DOHH2 (cell line): ENCODE results near the gene RUNX1.
A peak's percentile ranks its signal among the peaks of the same experiment; 100 is the strongest.

Experiments used
- EZH2phosphoT487 ChIP-seq: fragments of 200-600 bp; sonication (generic); IDR thresholded peaks from 2 replicates; pipeline ENCODE4 v1.6.1; 2017; ENCODE audit warnings: borderline replicate concordance, mild to moderate bottlenecking, antibody characterized with exemption, low read length, moderate library complexity, mixed read lengths
- TF ChIP-seq, protein P1 (sequence below): fragments of 200-600 bp; sonication (generic); IDR thresholded peaks from one replicate; pipeline ENCODE4 v1.5.1; 2014; ENCODE audit warnings: antibody characterized with exemption, mild to moderate bottlenecking, low read depth, low read length; ENCODE audit not compliant: poor library complexity, severe bottlenecking

DNA sequence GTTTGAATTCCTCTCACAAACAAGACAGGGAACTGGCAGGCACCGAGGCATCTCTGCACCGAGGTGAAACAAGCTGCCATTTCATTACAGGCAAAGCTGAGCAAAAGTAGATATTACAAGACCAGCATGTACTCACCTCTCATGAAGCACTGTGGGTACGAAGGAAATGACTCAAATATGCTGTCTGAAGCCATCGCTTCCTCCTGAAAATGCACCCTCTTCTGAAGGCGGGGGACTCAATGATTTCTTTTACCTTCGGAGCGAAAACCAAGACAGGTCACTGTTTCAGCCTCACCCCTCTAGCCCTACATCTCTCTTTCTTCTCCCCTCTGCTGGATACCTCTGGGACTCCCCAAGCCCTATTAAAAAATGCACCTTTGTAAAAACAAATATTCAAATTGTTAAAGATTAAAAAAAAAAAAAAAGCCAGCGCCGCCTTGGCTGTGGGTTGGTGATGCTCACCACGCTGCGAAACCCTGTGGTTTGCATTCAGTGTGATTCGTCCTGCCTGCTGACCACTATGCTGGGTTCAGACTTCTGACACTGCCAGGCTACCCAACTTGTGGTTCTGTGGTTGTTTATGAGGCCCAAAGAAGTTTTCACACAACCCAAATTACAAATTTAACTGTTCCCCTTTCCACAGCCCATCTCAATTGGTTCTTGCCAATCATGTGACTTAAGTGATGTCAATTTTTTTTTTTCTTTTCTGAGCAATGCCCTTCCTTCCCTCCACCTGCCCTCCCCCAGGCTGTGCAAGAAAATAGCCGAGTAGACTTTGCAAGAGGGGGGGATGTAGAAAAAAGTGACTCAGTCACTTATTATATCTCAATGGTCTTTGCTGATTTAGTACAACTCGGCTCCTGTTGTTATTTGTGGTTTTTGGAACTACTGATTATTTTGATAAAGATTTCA lies at the start of gene RUNX1:
- TF ChIP-seq, protein P1, sequence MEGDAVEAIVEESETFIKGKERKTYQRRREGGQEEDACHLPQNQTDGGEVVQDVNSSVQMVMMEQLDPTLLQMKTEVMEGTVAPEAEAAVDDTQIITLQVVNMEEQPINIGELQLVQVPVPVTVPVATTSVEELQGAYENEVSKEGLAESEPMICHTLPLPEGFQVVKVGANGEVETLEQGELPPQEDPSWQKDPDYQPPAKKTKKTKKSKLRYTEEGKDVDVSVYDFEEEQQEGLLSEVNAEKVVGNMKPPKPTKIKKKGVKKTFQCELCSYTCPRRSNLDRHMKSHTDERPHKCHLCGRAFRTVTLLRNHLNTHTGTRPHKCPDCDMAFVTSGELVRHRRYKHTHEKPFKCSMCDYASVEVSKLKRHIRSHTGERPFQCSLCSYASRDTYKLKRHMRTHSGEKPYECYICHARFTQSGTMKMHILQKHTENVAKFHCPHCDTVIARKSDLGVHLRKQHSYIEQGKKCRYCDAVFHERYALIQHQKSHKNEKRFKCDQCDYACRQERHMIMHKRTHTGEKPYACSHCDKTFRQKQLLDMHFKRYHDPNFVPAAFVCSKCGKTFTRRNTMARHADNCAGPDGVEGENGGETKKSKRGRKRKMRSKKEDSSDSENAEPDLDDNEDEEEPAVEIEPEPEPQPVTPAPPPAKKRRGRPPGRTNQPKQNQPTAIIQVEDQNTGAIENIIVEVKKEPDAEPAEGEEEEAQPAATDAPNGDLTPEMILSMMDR: peak; percentile 12
- TF ChIP-seq EZH2phosphoT487: no peak
